KMS-11 (cell line): ENCODE data around the gene AGMAT.
"Not testable (repeated sequence)": the region's sequence is repeated elsewhere in the genome, so short reads cannot be mapped to it uniquely, and the experiment has no call there.

Experiments used
- H2AFZ ChIP-seq: fragments of 200-600 bp; sonication (generic); 2 replicates; pipeline ENCODE4 v1.6.1; 2016; ENCODE audit warnings: antibody characterized with exemption, mixed run types, low read depth
- H3K27ac ChIP-seq: fragments of 200-600 bp; sonication (generic); 2 replicates; pipeline ENCODE4 v1.6.1; 2016; ENCODE audit warnings: mild to moderate bottlenecking, mixed run types
- H3K27me3 ChIP-seq: fragments of 200-600 bp; sonication (generic); 2 replicates; pipeline ENCODE4 v1.6.1; 2017; ENCODE audit warnings: mild to moderate bottlenecking, low read depth, mixed run types, moderate library complexity; ENCODE audit not compliant: insufficient read depth
- H3K36me3 ChIP-seq: fragments of 200-600 bp; sonication (generic); 2 replicates; pipeline ENCODE4 v1.6.1; 2017; ENCODE audit warnings: mild to moderate bottlenecking, mixed run types; ENCODE audit not compliant: insufficient read depth
- H3K4me1 ChIP-seq: fragments of 200-600 bp; sonication (generic); 2 replicates; pipeline ENCODE4 v1.6.1; 2016; ENCODE audit warnings: mild to moderate bottlenecking, low read depth, mixed run types; ENCODE audit not compliant: poor library complexity, severe bottlenecking
- H3K4me2 ChIP-seq: fragments of 200-600 bp; sonication (generic); 2 replicates; pipeline ENCODE4 v1.7.0; 2016; ENCODE audit warnings: mild to moderate bottlenecking, mixed run types
- H3K4me3 ChIP-seq: fragments of 200-600 bp; sonication (generic); IDR thresholded peaks from 2 replicates; pipeline ENCODE4 v1.6.1; 2017; ENCODE audit warnings: low read depth, low read length, mixed read lengths; ENCODE audit not compliant: insufficient read depth
- H3K79me2 ChIP-seq: fragments of 200-600 bp; sonication (generic); 2 replicates; pipeline ENCODE4 v1.6.1; 2016; ENCODE audit warnings: low read depth, mixed run types; ENCODE audit not compliant: insufficient read depth
- H3K9ac ChIP-seq: fragments of 200-600 bp; sonication (generic); 2 replicates; pipeline ENCODE4 v1.6.1; 2016; ENCODE audit warnings: mild to moderate bottlenecking, mixed run types
- H4K20me1 ChIP-seq: fragments of 200-600 bp; sonication (generic); 2 replicates; pipeline ENCODE4 v1.6.1; 2016; ENCODE audit warnings: mild to moderate bottlenecking, mixed run types; ENCODE audit not compliant: insufficient read depth
- TF ChIP-seq, protein P1 (sequence below): fragments of 200-600 bp; sonication (generic); conservative IDR thresholded peaks from 2 replicates; pipeline ENCODE4 v1.6.1; 2017; ENCODE audit warnings: low read depth, mild to moderate bottlenecking, antibody characterized with exemption, low read length, moderate library complexity, mixed read lengths

AGMAT gene

DNA sequence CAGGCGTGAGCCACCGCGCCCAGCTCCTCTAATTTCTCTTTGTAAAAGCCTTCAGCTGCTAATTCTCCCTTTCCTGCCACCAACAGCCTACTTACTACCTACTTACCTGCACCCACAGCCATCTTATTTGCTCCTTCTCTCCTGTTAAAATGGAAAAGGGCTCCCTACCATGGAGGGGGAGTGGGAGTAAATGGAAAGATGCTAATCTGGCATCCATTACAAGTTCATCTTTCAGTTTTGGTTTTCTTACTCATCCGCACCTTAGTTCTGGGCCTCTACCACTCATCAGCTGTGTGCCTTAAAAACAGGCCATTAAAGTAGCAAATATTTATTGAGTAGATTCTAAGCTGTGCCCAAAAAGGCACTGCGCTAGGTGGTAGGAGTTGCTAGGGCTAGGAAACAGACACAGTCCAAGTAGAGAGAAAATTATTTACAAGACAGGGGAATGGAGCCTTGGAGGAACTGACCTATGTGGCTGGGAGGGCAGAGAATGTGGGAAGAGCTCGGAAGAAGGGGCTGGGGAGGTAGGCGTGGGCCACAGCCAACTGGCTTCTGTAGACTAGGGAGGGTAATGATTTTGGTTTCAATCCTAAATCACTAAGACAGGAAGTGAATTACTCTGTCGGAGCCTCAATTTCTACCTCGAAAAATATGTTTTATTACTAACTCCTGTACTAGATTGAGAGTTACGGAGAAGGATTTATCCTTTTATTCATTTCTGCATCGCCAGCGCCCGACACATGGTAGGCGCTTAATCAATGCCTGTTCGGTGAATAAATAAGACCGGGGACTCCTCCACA is 31.7 kb upstream of the AGMAT start:
- H4K20me1 ChIP-seq = peaks cover 3% of the 10 kb centered on the region; the same call in 1 of the 2 replicates
- peak overlapping the region; percentile 57 for H3K4me2 ChIP-seq
- H3K79me2 ChIP-seq = peaks cover 41% of the 10 kb centered on the region
- peak overlapping the region; percentile 28; the same call in 1 of the 2 replicates for H3K9ac ChIP-seq
- H3K27me3 ChIP-seq = no peaks in the 10 kb centered on the region
- TF ChIP-seq, protein P1, sequence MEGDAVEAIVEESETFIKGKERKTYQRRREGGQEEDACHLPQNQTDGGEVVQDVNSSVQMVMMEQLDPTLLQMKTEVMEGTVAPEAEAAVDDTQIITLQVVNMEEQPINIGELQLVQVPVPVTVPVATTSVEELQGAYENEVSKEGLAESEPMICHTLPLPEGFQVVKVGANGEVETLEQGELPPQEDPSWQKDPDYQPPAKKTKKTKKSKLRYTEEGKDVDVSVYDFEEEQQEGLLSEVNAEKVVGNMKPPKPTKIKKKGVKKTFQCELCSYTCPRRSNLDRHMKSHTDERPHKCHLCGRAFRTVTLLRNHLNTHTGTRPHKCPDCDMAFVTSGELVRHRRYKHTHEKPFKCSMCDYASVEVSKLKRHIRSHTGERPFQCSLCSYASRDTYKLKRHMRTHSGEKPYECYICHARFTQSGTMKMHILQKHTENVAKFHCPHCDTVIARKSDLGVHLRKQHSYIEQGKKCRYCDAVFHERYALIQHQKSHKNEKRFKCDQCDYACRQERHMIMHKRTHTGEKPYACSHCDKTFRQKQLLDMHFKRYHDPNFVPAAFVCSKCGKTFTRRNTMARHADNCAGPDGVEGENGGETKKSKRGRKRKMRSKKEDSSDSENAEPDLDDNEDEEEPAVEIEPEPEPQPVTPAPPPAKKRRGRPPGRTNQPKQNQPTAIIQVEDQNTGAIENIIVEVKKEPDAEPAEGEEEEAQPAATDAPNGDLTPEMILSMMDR = no peak
- H2AFZ ChIP-seq = peak overlapping the region; percentile 57
- H3K36me3 ChIP-seq = no peaks in the 10 kb centered on the region
- H3K4me1 ChIP-seq = peaks cover 38% of the 10 kb centered on the region
- H3K4me3 ChIP-seq = peak overlapping the region; percentile 9
- peak overlapping the region; percentile 45 for H3K27ac ChIP-seq

DNA sequence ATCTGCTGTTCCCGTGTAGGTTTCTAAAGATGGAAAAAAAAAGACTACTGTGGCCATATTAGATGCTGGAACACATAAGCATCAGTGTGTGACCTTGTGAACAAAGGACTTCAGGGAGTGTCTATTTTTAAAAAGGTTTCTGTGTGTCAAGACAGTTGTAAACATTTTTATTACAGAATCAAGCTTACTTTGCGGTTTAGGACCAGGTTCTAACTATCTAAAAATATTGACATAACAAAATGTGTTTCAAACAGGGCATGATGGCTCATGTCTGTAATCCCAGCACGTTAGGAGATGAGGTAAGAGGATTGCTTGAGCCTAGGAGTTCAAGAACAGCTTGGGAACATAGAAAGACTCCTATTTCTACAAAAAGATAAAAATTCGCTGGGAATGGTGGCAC is 25.3 kb upstream of the AGMAT start:
- H3K27ac ChIP-seq = no peak overlapping the region
- no peak overlapping the region for H3K4me3 ChIP-seq
- H3K79me2 ChIP-seq = no peaks in the 10 kb centered on the region
- no peak overlapping the region for H3K9ac ChIP-seq
- TF ChIP-seq, protein P1 = no peak
- no peak overlapping the region for H2AFZ ChIP-seq
- H3K27me3 ChIP-seq = no peaks in the 10 kb centered on the region
- H3K36me3 ChIP-seq = no peaks in the 10 kb centered on the region
- no peaks in the 10 kb centered on the region for H3K4me1 ChIP-seq
- H3K4me2 ChIP-seq = no peak overlapping the region
- no peaks in the 10 kb centered on the region for H4K20me1 ChIP-seq

DNA sequence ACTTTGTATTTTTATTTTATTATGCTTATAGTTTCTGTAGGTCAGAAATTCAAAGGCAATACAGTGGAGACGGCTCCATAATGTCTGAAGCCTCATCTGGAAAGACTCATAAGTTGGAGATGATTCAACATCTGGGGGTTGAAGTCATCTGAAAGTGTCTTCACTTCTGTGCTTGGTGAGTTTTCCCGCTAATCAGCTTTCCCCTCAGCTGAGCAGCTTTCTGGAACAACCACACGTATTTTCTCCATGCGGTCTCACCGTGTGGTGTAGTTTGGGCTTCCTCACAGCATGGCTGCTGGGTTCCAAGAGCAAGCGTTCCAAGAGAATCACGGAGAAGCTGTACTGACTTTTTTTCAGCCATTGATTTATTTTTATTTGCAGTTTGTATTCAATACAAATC is 24.8 kb upstream of the AGMAT start:
- no peaks in the 10 kb centered on the region for H4K20me1 ChIP-seq
- no peak overlapping the region for H3K4me3 ChIP-seq
- no peak overlapping the region for H3K4me2 ChIP-seq
- H3K4me1 ChIP-seq = no peaks in the 10 kb centered on the region
- H3K79me2 ChIP-seq = no peaks in the 10 kb centered on the region
- no peaks in the 10 kb centered on the region for H3K27me3 ChIP-seq
- no peaks in the 10 kb centered on the region for H3K36me3 ChIP-seq
- no peak overlapping the region for H2AFZ ChIP-seq
- TF ChIP-seq, protein P1 = no peak
- H3K27ac ChIP-seq = no peak overlapping the region
- no peak overlapping the region for H3K9ac ChIP-seq

DNA sequence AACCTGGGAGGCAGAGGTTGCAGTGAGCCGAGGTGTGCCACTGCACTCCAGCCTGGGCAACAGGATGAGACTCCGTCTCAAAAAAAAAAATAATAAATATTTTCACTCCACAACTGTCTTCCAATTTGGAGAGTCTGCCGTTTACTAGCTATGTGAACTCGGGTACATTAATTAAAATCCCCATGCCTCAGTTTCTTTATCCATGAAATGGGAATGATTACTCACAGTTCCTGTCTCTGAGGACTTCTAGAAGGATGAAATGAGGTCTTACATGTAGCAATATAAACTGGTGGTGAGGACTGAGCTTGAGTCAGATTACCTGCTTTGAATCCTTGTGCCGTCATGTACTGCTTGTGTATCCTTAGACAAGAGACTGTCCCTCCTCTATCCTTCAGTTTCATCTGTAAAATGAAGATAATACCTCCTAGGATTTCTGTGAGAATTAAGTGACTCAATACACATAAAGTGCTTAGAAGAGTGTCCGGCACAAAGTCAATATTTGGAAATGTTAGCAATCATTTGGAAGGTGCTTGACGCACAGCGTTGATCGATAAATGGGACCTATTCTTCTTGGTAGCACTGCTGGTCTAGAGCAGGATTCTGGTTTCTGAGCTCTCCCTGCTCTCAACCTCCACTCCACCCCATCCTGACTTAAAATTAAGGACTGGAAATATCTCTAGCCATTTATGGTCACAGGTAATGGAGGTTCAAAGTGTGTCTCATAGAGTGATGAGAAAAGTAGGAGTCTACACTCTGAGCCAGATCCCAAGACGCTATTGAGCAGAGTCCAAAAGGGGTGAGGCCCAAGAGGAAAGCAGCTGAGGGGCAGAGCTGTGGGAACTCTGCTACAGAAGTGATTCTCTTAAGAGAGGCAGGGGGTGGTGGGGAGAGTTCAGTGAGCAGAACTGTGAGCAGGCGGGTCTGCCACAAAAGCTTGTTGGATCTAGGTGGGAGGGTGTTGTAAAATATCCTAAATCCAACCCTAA is 20.8 kb upstream of the AGMAT start:
- H3K9ac ChIP-seq = no peak overlapping the region
- peaks cover 13% of the 10 kb centered on the region for H3K4me1 ChIP-seq
- H4K20me1 ChIP-seq = no peaks in the 10 kb centered on the region
- no peak overlapping the region for H3K4me2 ChIP-seq
- H3K79me2 ChIP-seq = no peaks in the 10 kb centered on the region
- TF ChIP-seq, protein P1 = no peak
- no peaks in the 10 kb centered on the region for H3K36me3 ChIP-seq
- H3K27ac ChIP-seq = no peak overlapping the region
- H2AFZ ChIP-seq = no peak overlapping the region
- H3K27me3 ChIP-seq = no peaks in the 10 kb centered on the region
- no peak overlapping the region for H3K4me3 ChIP-seq

DNA sequence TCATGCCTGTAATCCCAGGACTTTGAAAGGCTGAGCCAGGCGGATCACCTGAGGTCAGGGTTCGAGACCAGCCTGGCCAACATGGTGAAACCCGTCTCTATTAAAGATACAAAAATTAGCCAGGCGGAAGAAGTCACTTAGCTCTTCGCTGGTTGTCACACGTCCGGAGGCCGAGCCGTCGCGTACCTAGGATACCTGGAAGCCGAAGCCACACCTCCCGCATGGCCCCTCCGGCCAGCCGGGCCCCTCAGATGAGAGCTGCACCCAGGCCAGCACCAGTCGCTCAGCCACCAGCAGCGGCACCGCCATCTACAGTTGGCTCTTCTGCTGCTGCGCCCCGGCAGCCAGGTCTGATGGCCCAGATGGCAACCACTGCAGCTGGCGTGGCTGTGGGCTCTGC is 19.5 kb upstream of the AGMAT start:
- H3K4me1 ChIP-seq = peaks cover 13% of the 10 kb centered on the region
- H3K79me2 ChIP-seq, H3K9ac ChIP-seq, H3K4me3 ChIP-seq, H3K27ac ChIP-seq, H3K36me3 ChIP-seq, H4K20me1 ChIP-seq, H3K27me3 ChIP-seq: not testable (repeated sequence)
- peak overlapping the region; percentile 93 for H2AFZ ChIP-seq
- H3K4me2 ChIP-seq = peak overlapping the region; percentile 68; the same call in 1 of the 2 replicates

DNA sequence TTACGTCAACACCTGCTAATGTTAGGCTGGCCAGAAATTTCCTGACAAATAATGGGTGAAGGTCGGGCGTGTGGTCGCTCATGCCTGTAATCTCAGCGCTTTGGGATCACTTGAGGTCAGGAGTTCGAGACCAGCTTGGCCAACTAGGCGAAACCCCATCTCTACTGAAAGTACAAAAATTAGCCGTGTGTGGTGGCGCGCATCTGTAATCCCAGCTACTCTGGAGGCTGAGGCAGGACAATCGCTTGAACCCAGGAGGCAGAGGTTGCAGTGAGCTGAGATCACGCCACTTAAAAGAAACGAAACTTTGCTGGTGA is 19.1 kb upstream of the AGMAT start:
- peak overlapping the region; percentile 87 for H3K27ac ChIP-seq
- peak overlapping the region; percentile 83; the same call in 1 of the 2 replicates for H3K9ac ChIP-seq
- peak overlapping the region; percentile 15 for H3K4me3 ChIP-seq

More for the DNA sequence above, 19.1 kb upstream of the AGMAT start:
- H3K27me3 ChIP-seq, H3K79me2 ChIP-seq, H3K36me3 ChIP-seq, H4K20me1 ChIP-seq: not testable (repeated sequence)
- peak overlapping the region; percentile 93 for H2AFZ ChIP-seq
- peak overlapping the region; percentile 68 for H3K4me2 ChIP-seq
- peaks cover 13% of the 10 kb centered on the region for H3K4me1 ChIP-seq
